ENCODE data around the gene BEST4. TPM values are rescaled to one million over a fixed set of nuclear protein-coding genes. Genes with fewer than 3 reads are reported as not detected.

Gene BEST4
- total and polyA plus RNA-seq, 2 donors (not counting 1 experiment from before 2014, with no cell fraction given): 0.30 to 1.3 TPM

DNA sequence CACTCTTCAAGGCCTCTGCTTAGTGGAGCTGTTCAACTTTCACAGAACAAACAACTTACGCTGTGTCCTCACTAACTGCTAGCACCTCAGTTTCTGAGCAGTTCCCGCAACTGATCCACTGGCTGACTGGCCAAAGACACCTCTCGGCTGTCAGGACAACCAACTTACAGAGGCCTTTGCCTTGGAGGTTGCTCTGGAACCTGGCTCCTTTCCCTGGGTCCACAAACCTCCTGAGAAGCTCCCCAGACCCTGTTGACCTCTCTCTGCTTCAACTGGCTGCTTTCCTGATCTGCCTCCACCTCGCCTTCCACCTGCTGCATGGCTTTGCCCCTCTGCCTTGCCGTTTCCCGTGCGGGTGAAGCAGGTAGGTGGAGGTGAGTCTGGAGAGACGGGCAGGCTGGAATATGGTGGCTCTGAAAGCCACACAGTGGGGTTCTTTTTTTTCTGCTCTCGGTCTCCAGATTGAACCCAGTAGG lies 33.3 kb upstream of the BEST4 start:
- intact Hi-C loops (cut with micrococcal nuclease): no loop called here

More for the DNA sequence above, 33.3 kb upstream of the BEST4 start:
- H3K4me2 ChIP-seq (replicated peaks; ENCODE audit: low read depth, low read length, poor library complexity, severe bottlenecking): no peak overlapping the region
- peak overlapping the region; percentile 100 for H3K27ac Mint-ChIP-seq
- ChIA-PET CTCF (interaction anchor here (0.8 to 6.7 kb wide), 10 partner anchors 15 to 482 kb away, joined by 3 to 70 read pairs (median 4); partner anchors contain the start of genes HECTD3, PLK3 and RNU5D-1), POLR2A (interaction anchor here (0.6 to 5.2 kb wide), 6 partner anchors 13 to 482 kb away, joined by 5 to 61 read pairs (median 18); partner anchors contain the start of genes BTBD19, DYNLT4, PLK3 and RPS8)
- peaks cover 29% of the 10 kb centered on the region for H3K4me1 Mint-ChIP-seq
- no peaks in the 10 kb centered on the region for H3K27me3 ChIP-seq (replicated peaks in 1 of 4; ENCODE audit: control extremely low read depth in 1 of 4, control insufficient read depth in 3 of 4, insufficient read depth in 4 of 4, low read length in 3 of 4)
- DNase-seq (no peak), ATAC-seq (ENCODE audit: low read depth) (no peak)
- no peak overlapping the region for H3K9ac ChIP-seq (ENCODE audit: low read length)
- H4K20me1 ChIP-seq (ENCODE audit: control insufficient read depth, insufficient read depth, low read length, poor library complexity, severe bottlenecking): no peaks in the 10 kb centered on the region
- no peak for TF ChIP-seq EZH2 (IDR thresholded peaks at IDR 0.05; ENCODE audit: borderline replicate concordance, insufficient read depth, low read depth, low read length, poor library complexity, severe bottlenecking)
- TF ChIP-seq, protein P1, sequence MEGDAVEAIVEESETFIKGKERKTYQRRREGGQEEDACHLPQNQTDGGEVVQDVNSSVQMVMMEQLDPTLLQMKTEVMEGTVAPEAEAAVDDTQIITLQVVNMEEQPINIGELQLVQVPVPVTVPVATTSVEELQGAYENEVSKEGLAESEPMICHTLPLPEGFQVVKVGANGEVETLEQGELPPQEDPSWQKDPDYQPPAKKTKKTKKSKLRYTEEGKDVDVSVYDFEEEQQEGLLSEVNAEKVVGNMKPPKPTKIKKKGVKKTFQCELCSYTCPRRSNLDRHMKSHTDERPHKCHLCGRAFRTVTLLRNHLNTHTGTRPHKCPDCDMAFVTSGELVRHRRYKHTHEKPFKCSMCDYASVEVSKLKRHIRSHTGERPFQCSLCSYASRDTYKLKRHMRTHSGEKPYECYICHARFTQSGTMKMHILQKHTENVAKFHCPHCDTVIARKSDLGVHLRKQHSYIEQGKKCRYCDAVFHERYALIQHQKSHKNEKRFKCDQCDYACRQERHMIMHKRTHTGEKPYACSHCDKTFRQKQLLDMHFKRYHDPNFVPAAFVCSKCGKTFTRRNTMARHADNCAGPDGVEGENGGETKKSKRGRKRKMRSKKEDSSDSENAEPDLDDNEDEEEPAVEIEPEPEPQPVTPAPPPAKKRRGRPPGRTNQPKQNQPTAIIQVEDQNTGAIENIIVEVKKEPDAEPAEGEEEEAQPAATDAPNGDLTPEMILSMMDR (IDR thresholded peaks at IDR 0.05): no peak
- no peaks in the 10 kb centered on the region for H3K27me3 Mint-ChIP-seq
- peak overlapping the region; percentile 93 for H3K4me3 Mint-ChIP-seq
- no peaks in the 10 kb centered on the region for H3K9me3 Mint-ChIP-seq (ENCODE audit: insufficient read depth)
- H3K36me3 ChIP-seq (replicated peaks in 1 of 2; ENCODE audit: control extremely low read depth in 1 of 2, control insufficient read depth in 1 of 2, extremely low read depth in 1 of 2, insufficient read depth in 2 of 2, low read length in 1 of 2): no peaks in the 10 kb centered on the region
- H3K4me3 ChIP-seq (ENCODE audit: control extremely low read depth in 1 of 5, extremely low read depth in 1 of 5, insufficient read depth in 1 of 5, low read depth in 2 of 5, low read length in 4 of 5): no peak overlapping the region
- H2AFZ ChIP-seq (ENCODE audit: insufficient read depth, low read depth, low read length, poor library complexity, severe bottlenecking): no peak overlapping the region
- 98% methylated on average over 8 of the region's 9 CpGs for WGBS (ENCODE audit: insufficient coverage)
- no peaks in the 10 kb centered on the region for H3K79me2 ChIP-seq (ENCODE audit: control insufficient read depth, insufficient read depth, low read length)
- H3K4me1 ChIP-seq (ENCODE audit: control insufficient read depth in 2 of 2, insufficient read depth in 2 of 2, low read length in 2 of 2): peaks cover 13 to 20% of the 10 kb centered on the region in 2 donors
- no peaks in the 10 kb centered on the region for H3K9me3 ChIP-seq (ENCODE audit: control extremely low read depth in 1 of 3, control insufficient read depth in 2 of 3, insufficient read depth in 1 of 3, low read length in 2 of 3)
- no peak overlapping the region for H3K27ac ChIP-seq (ENCODE audit: low read length in 2 of 2)
